Erythroblast (primary cell): ENCODE measurements around the gene CPLX3.

Experiments
- GATA1 ChIP-seq: IDR thresholded peaks from 2 replicates; pipeline ENCODE4 v1.6.1; 2011; ENCODE audit warnings: low read depth, mild to moderate bottlenecking, control low read depth, low read length, moderate library complexity
- POLR2A ChIP-seq: IDR thresholded peaks from 2 replicates; pipeline ENCODE4 v1.6.1; 2011; ENCODE audit warnings: mild to moderate bottlenecking, low read length

DNA sequence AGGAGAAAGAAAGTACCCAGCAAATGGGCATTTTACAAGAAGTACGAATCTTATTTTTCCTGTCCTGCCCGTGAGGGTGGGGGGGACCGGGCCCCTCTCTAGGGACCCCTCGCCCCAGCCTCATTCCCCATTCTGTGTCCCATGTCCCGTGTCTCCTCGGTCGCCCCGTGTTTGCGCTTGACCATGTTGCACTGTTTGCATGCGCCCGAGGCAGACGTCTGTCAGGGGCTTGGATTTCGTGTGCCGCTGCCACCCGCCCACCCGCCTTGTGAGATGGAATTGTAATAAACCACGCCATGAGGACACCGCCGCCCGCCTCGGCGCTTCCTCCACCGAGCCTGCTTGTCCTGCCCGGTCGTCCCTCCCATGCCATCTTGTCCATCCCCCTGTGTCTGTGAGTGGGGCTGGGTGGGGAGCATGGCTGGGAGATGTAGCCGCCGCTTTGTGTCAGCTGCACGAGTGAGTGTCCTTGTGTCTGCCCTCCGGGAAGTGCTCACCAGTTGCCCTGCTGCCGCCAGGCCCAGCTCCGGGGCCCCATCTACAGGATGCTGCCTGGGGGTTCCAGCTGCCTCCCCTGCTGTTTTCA, 23.5 kb upstream of the CPLX3 start:
- TF ChIP-seq POLR2A (no peak), GATA1 (no peak)
